K562 (cell line): ENCODE data around the gene ZNF326. TPM values are rescaled to one million over a fixed set of nuclear protein-coding genes. Genes with fewer than 3 reads are reported as not detected.

Experiments used
- ATAC-seq: fragments of 200-7000 bp; cut with Tn5 transposase; 3 replicates; pipeline ENCODE4 v1.9.1; 2020; ENCODE audit warnings: moderate library complexity
- BruUV-seq: library from RNA; stranded (reverse); fragments of 400-500 nt; replicated peaks from 2 replicates; lab custom pipeline; 2021; lab: Mats Ljungman, UMichigan
- CTCF ChIA-PET: fragments of 300-600 bp; formaldehyde crosslinking; extraction: SDS; loops from one replicate; lab custom pipeline; 2021; ENCODE audit warnings: low intra/inter-chr PET ratio; lab: Yijun Ruan, JAX
- POLR2A ChIA-PET: fragments of 300-600, 350-650 bp; sonication (Branson Sonifier 250); formaldehyde crosslinking; extraction: SDS; loops from one replicate; lab custom pipeline; 2021; ENCODE audit warnings: antibody characterized with exemption, inconsistent platforms; lab: Yijun Ruan, JAX
- DNase-seq, 4 experiments: peaks; one replicate each; pipeline versions ENCODE4 v3.0.0 to v3.0.0-alpha.2; 2011 to 2018; ENCODE audit warnings: low spot score in 3 of 4, mixed read lengths in 3 of 4; ENCODE audit errors: extremely low read depth in 1 of 4
- FAIRE-seq: peaks from 2 replicates; lab custom pipeline; 2011; peaks lifted over from hg19 to GRCh38; lab: Jason Lieb, UNC
- H2AFZ ChIP-seq: 2 replicates; pipeline ENCODE4 v1.6.0; 2011; ENCODE audit warnings: low read depth, low read length, control low read depth, inconsistent platforms
- H3K27ac ChIP-seq: fragments of 200-600 bp; 3 replicates; pipeline ENCODE4 v1.8.0; 2011; ENCODE audit warnings: low read depth, mild to moderate bottlenecking, control low read depth, inconsistent platforms, low read length, moderate library complexity, mixed read lengths; ENCODE audit errors: extremely low read depth
- H3K27me3 ChIP-seq, 2 experiments: fragments of 300-600 bp in 1 of 2; 2 replicates in 1 of 2; 3 replicates in 1 of 2; pipeline versions ENCODE4 v1.6.0 to v1.8.0; 2011; ENCODE audit warnings: inconsistent platforms in 2 of 2, low read length in 2 of 2, mild to moderate bottlenecking in 1 of 2, mixed read lengths in 1 of 2, moderate library complexity in 1 of 2; ENCODE audit not compliant: control insufficient read depth in 2 of 2, insufficient read depth in 2 of 2
- H3K36me3 ChIP-seq: fragments of 300-600 bp; 3 replicates; pipeline ENCODE4 v1.8.0; 2011; ENCODE audit warnings: mild to moderate bottlenecking, low read length, inconsistent platforms; ENCODE audit not compliant: control insufficient read depth, insufficient read depth
- H3K4me1 ChIP-seq, 2 experiments: fragments of 200-600 bp in 1 of 2; replicated peaks in 1 of 2; 2 replicates in 1 of 2; 3 replicates in 1 of 2; pipeline versions ENCODE4 v1.5.1 to v1.8.0; 2011; ENCODE audit warnings: inconsistent platforms in 2 of 2, low read length in 2 of 2, mild to moderate bottlenecking in 1 of 2, mixed read lengths in 1 of 2, moderate library complexity in 1 of 2; ENCODE audit not compliant: control insufficient read depth in 2 of 2, insufficient read depth in 2 of 2
- H3K4me2 ChIP-seq: 2 replicates; pipeline ENCODE4 v1.6.1; 2011; ENCODE audit warnings: low read length, control low read depth, inconsistent platforms, mixed read lengths; ENCODE audit not compliant: insufficient read depth
- H3K4me3 ChIP-seq: fragments of 200-600 bp; sonication (generic), shearing (Covaris generic); 2 replicates; pipeline ENCODE4 v1.5.1; 2016; ENCODE audit warnings: control low read depth, inconsistent platforms
- H3K79me2 ChIP-seq: fragments of 200-600 bp; 3 replicates; pipeline ENCODE4 v1.8.0; 2011; ENCODE audit warnings: low read length, inconsistent platforms; ENCODE audit not compliant: control insufficient read depth, insufficient read depth
- H3K9ac ChIP-seq, 2 experiments: 2 replicates each; pipeline versions ENCODE4 v1.6.0 to v1.6.1; 2011; ENCODE audit warnings: low read depth in 2 of 2, low read length in 2 of 2, control low read depth in 1 of 2, inconsistent platforms in 1 of 2, mild to moderate bottlenecking in 1 of 2, mixed read lengths in 1 of 2; ENCODE audit not compliant: insufficient read depth in 1 of 2
- H3K9me1 ChIP-seq: one replicate; pipeline ENCODE4 v1.6.0; 2011; ENCODE audit warnings: inconsistent platforms, mild to moderate bottlenecking, low read length, moderate library complexity; ENCODE audit not compliant: control insufficient read depth, insufficient read depth
- H3K9me3 ChIP-seq: replicated peaks from 2 replicates; pipeline ENCODE4 v1.5.1; 2011; ENCODE audit warnings: low read depth, low read length, inconsistent platforms; ENCODE audit not compliant: control insufficient read depth, insufficient read depth
- H4K20me1 ChIP-seq: replicated peaks from 2 replicates; pipeline ENCODE4 v1.6.1; 2011; ENCODE audit warnings: low read length, inconsistent platforms, mixed read lengths; ENCODE audit not compliant: control insufficient read depth, insufficient read depth
- BRD9 ChIP-seq: fragments of 450-650 bp; IDR thresholded peaks from 2 replicates; pipeline ENCODE4 v1.6.1; 2018; ENCODE audit warnings: low read depth; ENCODE audit not compliant: partially characterized antibody
- FOSL1 ChIP-seq: fragments of 200-800 bp; sonication (Bioruptor generic); conservative IDR thresholded peaks from 2 replicates; pipeline ENCODE4 v1.6.1; 2016; ENCODE audit warnings: missing genetic modification characterization, missing compliant biosample characterization
- HDAC1 ChIP-seq, 2 experiments: fragments of 450-650 bp; IDR thresholded peaks; 2 replicates each; pipeline ENCODE4 v1.6.1; 2016 to 2017; ENCODE audit warnings: inconsistent platforms in 1 of 2, mild to moderate bottlenecking in 1 of 2, moderate library complexity in 1 of 2
- HNRNPUL1 ChIP-seq: fragments of 200-400 bp; formaldehyde crosslinking; IDR thresholded peaks from 2 replicates; pipeline ENCODE4 v1.6.1; 2017; ENCODE audit warnings: low read length
- HOMEZ ChIP-seq: fragments of 250-450 bp; sonication (Bioruptor Pico); IDR thresholded peaks from 2 replicates; pipeline ENCODE4 v1.4.0; 2020; ENCODE audit warnings: mild to moderate bottlenecking, moderate library complexity
- NCOA2 ChIP-seq, 2 experiments: fragments of 450-650 bp; IDR thresholded peaks; 2 replicates each; pipeline ENCODE4 v1.6.1; 2018; ENCODE audit warnings: mild to moderate bottlenecking in 2 of 2, moderate library complexity in 1 of 2; ENCODE audit not compliant: partially characterized antibody in 2 of 2
- NFXL1 ChIP-seq: fragments of 450-650 bp; formaldehyde crosslinking; IDR thresholded peaks from 2 replicates; pipeline ENCODE4 v1.4.0; 2021; ENCODE audit warnings: mild to moderate bottlenecking
- POLR2H ChIP-seq: IDR thresholded peaks from 2 replicates; pipeline ENCODE4 v1.6.1; 2016; ENCODE audit warnings: missing genetic modification characterization, low read depth, mild to moderate bottlenecking, control low read depth, missing compliant biosample characterization, moderate library complexity
- RBFOX2 ChIP-seq: fragments of 200-400 bp; formaldehyde crosslinking; IDR thresholded peaks from 2 replicates; pipeline ENCODE4 v1.6.1; 2017; ENCODE audit warnings: low read depth, mild to moderate bottlenecking, low read length, moderate library complexity
- TEAD4 ChIP-seq, 2 experiments: sonication (generic) in 1 of 2; formaldehyde crosslinking in 1 of 2; IDR thresholded peaks; 2 replicates each; pipeline versions ENCODE4 v1.6.1 to v1.8.0; 2012 to 2022; ENCODE audit warnings: borderline replicate concordance in 1 of 2, inconsistent platforms in 1 of 2, low read length in 1 of 2, mild to moderate bottlenecking in 1 of 2, missing genetic modification reagents in 1 of 2
- ZFP1 ChIP-seq: fragments of 450-650 bp; formaldehyde crosslinking; IDR thresholded peaks from 2 replicates; pipeline ENCODE4 v1.4.0; 2020; ENCODE audit warnings: mild to moderate bottlenecking, mixed read lengths
- ZNF75A ChIP-seq: fragments of 450-650 bp; formaldehyde crosslinking; IDR thresholded peaks from 2 replicates; pipeline ENCODE4 v1.4.0; 2020; ENCODE audit warnings: mild to moderate bottlenecking
- WGBS: fragments of 100-300 bp; shearing (Covaris generic); methylation state at CpG from one replicate; pipeline ENCODE4 v1.1.6; 2016; ENCODE audit warnings: low coverage, mixed read lengths; ENCODE audit not compliant: insufficient coverage; ENCODE audit errors: missing lambda C conversion rate; 5-methylcytosine and 5-hydroxymethylcytosine counted together
- in situ Hi-C: fragments of 300-500 bp; cut with MboI; formaldehyde crosslinking; loops from 4 replicates; pipeline ENCODE4 v1.15.0; 2018; ENCODE audit warnings: inconsistent platforms, mixed read lengths
- intact Hi-C: fragments of 100-400 bp; cut with micrococcal nuclease; formaldehyde crosslinking; loops from 2 replicates; pipeline ENCODE4 v1.14.2; 2022
- polyA plus RNA-seq, 8 experiments: library from polyadenylated mRNA; depleted of rRNA in 4 of 8; stranded (reverse) in 5 of 8; unstranded in 3 of 8; fragments of >200 nt; fragmentation: Nextera tagmentation in 2 of 8; fragmentation: Illumina TruSeq in 1 of 8; extraction: Ambion mirVana in 2 of 8; extraction: Trizol in 1 of 8; gene quantifications; 2 replicates each; pipeline versions ENCODE4 v1.2.1 to v1.2.3, GENCODE V29; 2011 to 2014; ENCODE audit warnings: inconsistent platforms in 1 of 8, missing spikeins in 1 of 8
- total RNA-seq, 7 experiments: library from RNA; depleted of rRNA in 6 of 7; stranded (reverse); fragments of >200 nt in 6 of 7; fragmentation: Illumina TruSeq in 2 of 7; extraction: Trizol in 2 of 7; gene quantifications; 2 replicates each; pipeline versions ENCODE4 v1.2.1 to v1.2.3, GENCODE V29; 2011 to 2021; ENCODE audit warnings: low replicate concordance in 1 of 7
- TF ChIP-seq, protein P1 (sequence below): fragments of 250-450 bp; sonication (Bioruptor Pico); IDR thresholded peaks from 2 replicates; pipeline ENCODE4 v1.8.0; 2021; ENCODE audit warnings: borderline replicate concordance, mild to moderate bottlenecking, moderate library complexity; ENCODE audit not compliant: poor library complexity, severe bottlenecking
- TF ChIP-seq, protein P2 (sequence below): sonication (generic); IDR thresholded peaks from 2 replicates; pipeline ENCODE4 v1.6.1; 2016
- TF ChIP-seq, protein P3 (sequence below): fragments of 450-650 bp; IDR thresholded peaks from 2 replicates; pipeline ENCODE4 v1.6.1; 2017; ENCODE audit warnings: antibody characterized with exemption

ZNF326 gene
- total and polyA plus RNA-seq, 9 of the 15 experiments (the other 6 are each of a cell fraction or from before 2014, with no cell fraction given): 7.2 to 33.2 (median 20.1) TPM

GRCh38 chr1:89995598-89996449 lies 914 bp downstream of the ZNF326 start:
- ChIA-PET POLR2A (interaction anchor here (0.6 to 1.1 kb wide), 6 partner anchors 11 to 465 kb away, joined by 3 to 8 read pairs (median 4); no protein-coding TSS in a partner anchor), CTCF (no interaction called here)
- Histone ChIP-seq H3K9me1 (no peaks in the 10 kb centered on the region), H3K9ac (peak overlapping the region; percentile 96), H3K9me3 (no peaks in the 10 kb centered on the region), H3K27ac (peak overlapping the region; percentile 94), H3K4me3 (peak overlapping the region; percentile 83), H3K4me1 (peaks cover 21 to 30% of the 10 kb centered on the region in 2 experiments), H3K4me2 (peak overlapping the region; percentile 91), H2AFZ (peak overlapping the region; percentile 94), H4K20me1 (peaks cover 14% of the 10 kb centered on the region; the same call in 1 of the 2 replicates), H3K36me3 (peaks cover 33% of the 10 kb centered on the region), H3K27me3 (no peaks in the 10 kb centered on the region), H3K79me2 (peaks cover 69% of the 10 kb centered on the region)
- ATAC-seq (no peak), DNase-seq (peak in 1 of 4 experiments; percentile 11), FAIRE-seq (peak; percentile 37)
- in situ Hi-C loops (loop anchor here (25.0 kb wide), 1 partner anchor 884 kb away; no protein-coding TSS in a partner anchor), intact Hi-C loops (loop anchor here (2.0 to 10.0 kb wide), 2 partner anchors 173 to 471 kb away; partner anchors contain the start of gene LRRC8B)
- WGBS: 0% methylated on average over 12 of the region's 15 CpGs
- TSS peak; percentile 45 for BruUV-seq
- TF ChIP-seq TEAD4 (IDR thresholded peaks at IDR 0.05; ENCODE audit: low read length) (peak; percentile 46), TEAD4 (CRISPR knock-in tag; IDR thresholded peaks at IDR 0.05; ENCODE audit: borderline replicate concordance) (no peak), NCOA2 (IDR thresholded peaks at IDR 0.05; ENCODE audit: partially characterized antibody in 2 of 2) (no peak), ZFP1 (CRISPR knock-in tag) (no peak), NFXL1 (CRISPR knock-in tag) (no peak), FOSL1 (0 out of 2 replicates have a peak, but pooled peaks have one; percentile 4), HNRNPUL1 (no peak), BRD9 (no peak), RBFOX2 (no peak; the same call in 1 of the 2 replicates), POLR2H (tag) (peak; percentile 16; the same call in 1 of the 2 replicates), HDAC1 (IDR thresholded peaks at IDR 0.05) (no peak), HOMEZ (CRISPR knock-in tag) (no peak), ZNF75A (CRISPR knock-in tag) (no peak)
- TF ChIP-seq, protein P1, sequence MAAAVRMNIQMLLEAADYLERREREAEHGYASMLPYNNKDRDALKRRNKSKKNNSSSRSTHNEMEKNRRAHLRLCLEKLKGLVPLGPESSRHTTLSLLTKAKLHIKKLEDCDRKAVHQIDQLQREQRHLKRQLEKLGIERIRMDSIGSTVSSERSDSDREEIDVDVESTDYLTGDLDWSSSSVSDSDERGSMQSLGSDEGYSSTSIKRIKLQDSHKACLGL (CRISPR knock-in tag): no peak
- TF ChIP-seq, protein P2, sequence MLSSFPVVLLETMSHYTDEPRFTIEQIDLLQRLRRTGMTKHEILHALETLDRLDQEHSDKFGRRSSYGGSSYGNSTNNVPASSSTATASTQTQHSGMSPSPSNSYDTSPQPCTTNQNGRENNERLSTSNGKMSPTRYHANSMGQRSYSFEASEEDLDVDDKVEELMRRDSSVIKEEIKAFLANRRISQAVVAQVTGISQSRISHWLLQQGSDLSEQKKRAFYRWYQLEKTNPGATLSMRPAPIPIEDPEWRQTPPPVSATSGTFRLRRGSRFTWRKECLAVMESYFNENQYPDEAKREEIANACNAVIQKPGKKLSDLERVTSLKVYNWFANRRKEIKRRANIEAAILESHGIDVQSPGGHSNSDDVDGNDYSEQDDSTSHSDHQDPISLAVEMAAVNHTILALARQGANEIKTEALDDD: peak; percentile 90
- TF ChIP-seq, protein P3, sequence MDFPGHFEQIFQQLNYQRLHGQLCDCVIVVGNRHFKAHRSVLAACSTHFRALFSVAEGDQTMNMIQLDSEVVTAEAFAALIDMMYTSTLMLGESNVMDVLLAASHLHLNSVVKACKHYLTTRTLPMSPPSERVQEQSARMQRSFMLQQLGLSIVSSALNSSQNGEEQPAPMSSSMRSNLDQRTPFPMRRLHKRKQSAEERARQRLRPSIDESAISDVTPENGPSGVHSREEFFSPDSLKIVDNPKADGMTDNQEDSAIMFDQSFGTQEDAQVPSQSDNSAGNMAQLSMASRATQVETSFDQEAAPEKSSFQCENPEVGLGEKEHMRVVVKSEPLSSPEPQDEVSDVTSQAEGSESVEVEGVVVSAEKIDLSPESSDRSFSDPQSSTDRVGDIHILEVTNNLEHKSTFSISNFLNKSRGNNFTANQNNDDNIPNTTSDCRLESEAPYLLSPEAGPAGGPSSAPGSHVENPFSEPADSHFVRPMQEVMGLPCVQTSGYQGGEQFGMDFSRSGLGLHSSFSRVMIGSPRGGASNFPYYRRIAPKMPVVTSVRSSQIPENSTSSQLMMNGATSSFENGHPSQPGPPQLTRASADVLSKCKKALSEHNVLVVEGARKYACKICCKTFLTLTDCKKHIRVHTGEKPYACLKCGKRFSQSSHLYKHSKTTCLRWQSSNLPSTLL: no peak
